Fibroblast of skin of left biceps (primary cell): Measurements from ENCODE around the gene LMAN1L.
A peak's percentile ranks its signal among the peaks of the same experiment; 100 is the strongest.

Experiments
- DNase-seq, 2 experiments: peaks; one replicate each; pipeline ENCODE4 v3.0.0-alpha.2; 2013; ENCODE audit warnings: low read depth in 2 of 2

The LMAN1L gene

DNA sequence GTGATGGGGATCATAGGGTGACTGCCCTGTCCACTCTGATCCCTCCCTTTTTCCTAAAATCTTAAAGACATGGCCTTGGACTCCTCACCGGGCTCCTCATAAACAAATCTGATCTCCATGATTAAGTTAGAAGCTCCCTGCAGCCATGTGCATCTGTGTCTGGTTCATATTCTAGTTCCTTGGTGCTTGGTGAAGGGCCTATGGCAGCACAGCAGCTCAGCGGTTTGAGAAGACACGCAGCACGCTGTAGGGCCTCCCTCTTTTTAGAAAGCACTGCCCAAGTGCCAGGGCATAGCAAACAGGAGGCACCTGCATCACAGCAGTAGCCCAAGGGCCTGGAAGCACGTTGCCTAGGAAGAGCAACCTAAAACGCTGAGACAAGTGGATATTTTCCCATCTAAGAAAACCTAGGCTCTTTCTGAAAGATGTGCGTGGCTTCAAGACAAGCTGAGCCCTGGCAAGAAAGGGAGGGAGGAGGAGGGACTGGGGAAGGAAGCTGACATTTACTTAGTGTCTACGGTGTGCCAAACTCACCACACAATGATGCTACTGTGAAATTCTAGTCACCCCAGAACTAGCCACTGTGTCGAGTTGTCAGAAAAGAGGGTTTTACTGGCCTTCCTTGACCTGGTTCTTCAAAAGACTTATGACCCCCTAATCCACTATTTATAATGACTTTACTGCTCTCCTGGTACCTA lies 45.2 kb downstream of the LMAN1L start:
- DNase-seq: no peak

DNA sequence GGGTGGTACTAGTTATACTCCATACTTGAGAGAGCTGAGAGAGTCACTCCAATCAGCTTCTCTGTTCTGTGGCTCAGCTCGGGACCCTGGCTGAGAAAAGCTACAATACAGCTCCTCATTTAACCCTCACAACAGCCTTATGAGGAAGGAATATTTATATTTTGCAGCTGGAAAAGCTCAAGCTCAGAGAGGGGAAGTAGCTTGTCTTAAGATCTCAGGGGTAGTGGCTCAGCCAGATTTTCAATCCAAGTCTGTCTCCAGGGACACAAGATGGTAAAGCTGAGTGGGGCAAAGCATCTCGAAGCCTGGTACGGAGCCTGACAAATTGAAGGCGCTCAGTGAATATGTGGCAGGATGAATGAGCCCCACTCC lies 45.7 kb downstream of the LMAN1L start:
- DNase-seq: no peak

DNA sequence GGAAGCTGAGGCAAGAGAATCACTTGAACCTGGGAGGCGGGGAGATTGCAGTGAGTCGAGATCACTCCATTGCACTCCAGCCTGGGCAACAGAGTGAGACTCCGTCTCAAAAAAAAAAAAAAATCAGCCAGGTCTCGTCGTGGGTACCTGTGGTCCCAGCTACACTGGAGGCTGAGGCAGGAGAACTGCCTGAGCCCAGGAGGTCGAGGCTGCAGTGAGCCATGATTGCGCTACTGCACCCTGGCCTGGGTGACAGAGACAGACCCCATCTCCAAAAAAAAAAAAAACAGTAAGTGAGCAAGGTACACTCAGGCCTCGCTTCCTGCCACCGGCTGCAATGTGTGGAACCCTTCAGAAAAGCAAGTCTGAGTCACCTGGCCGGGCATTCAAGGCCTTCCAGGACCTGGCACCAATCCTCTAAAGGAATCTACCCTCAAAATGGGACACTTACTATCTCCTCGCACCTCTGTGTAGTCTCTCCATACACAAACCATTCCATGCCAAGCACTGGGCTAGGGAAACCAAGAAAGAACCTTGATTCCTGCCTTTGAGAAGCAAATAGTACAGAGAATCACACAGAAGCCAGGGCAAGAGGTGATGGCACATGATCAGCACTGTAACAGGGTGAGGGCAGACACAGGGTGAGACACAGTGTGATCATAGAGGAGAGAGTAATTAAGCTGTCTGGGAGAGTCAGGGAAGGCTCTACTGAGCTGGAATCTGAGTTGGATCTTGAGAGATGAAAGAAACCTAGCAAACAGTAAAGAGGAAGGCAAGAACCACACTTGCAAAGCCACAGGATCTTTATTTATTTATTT lies 50.8 kb downstream of the LMAN1L start:
- DNase-seq: no peak

DNA sequence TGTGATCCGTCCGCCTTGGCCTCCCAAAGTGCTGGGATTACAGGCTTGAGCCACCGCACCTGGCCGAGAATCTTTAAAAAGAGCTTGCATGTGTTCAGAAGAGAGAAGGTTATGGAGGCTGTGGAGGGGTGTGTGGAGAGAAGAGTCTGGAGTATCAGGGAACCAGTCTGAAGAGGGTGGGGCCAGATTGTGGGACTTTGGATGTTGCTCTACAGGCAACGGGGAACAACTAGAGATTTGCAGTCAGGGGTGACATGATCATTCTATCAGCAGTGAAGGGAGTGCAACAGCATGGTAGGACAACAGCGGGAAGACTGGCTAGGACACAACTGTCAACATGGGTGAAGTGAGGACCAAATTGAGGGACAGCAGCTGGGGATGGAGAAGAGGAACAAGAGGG lies 51.7 kb downstream of the LMAN1L start:
- DNase-seq: no peak

DNA sequence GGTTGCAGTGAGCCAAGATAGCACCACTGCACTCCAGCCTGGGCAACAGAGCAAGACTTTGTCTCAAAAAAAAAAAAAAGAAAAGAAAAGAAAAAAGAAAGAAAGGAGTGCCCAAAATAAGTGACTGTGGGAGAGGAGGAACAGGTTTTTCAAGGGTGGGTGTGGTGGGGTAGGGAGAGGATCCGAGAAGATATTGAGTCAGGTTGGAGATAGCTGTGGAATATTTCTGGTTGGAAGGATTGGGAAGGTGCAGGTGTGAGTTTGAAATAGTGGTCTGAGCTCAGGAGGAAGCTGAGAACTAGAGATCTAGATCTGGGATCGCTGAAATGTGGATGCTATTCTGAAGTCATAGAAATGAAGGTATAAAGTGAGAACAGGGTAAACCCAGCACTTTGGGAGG lies 52.7 kb downstream of the LMAN1L start:
- DNase-seq: no peak

DNA sequence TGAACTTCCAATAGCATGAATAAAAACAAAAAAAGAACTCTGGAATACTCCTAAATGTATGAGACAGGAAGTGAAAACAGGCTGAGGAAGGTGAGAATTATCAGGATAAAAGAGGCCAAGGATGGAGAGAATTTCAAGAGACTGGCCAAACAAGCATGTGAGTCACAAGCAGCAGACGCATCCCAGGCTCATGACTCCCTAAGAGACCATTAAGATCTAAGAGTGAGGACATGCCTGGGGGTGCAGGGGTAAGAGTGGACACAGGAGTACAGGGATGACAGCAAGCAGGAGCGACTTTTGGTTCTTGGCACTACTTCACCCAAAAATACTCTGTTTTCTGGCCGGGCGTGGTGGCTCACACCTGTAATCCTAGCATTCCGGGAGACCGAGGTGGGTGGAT lies 53.5 kb downstream of the LMAN1L start:
- no peak for DNase-seq

DNA sequence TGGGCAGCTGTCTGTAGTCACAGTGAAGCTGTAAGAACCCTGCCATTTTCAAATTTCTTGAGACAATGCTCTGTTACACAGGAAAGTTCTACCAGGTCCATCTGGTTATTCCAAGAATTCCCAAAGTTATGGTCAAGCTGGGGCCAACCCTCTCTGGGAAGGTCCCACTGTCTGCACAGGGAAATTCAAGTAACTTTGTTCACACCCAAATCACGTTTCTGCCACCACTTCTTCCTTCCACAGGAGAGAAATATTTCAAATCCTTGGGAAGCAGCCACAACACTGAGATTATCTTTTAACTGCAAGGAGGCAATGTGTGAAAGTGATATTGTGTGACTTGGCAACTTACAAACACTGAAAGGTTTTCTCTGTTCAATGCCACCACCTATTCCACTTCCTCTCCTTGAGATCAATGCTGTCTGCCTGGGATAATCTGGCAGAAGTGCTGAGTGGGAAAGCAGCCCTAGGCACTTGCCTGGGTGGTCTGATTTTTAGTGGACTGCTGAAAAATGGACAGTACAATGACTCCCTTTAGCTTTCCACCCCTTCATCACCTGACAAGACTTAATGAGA lies 54.9 kb downstream of the LMAN1L start:
- no peak for DNase-seq

DNA sequence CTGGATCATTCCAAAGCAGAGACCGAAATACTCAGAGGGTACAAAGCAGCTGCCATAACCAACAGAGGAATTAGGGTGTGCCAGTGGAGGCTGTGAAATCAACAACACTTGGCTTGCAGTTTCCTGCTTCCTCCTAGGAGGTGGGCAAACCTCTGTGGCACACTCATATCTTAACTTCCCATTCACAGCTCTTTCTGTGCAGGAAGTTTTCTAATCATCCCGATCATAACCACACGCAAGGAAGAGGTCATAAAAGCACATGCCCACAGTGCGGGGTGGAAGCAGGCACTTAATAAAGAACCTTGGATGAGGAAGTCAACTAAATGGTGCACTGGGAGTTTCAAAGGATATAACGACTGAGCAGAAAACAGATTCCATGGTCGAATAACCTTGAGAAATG lies 55.4 kb downstream of the LMAN1L start:
- no peak for DNase-seq

DNA sequence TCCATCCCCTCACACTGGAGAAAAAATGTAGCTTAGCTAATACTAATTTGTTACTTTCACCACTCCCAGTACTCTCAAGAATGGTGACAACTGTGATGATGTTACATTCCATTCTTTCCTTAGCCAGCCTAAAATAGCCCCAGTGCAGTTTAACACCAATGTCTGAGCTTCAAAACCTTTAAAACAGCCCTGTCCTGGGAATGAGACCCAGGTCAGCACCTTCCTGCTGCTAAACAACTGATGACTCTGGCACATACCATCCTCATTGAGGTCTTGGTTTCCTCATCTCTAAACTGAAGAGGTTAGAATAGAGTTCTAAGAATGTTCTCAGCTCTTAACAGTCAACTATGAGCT lies 56.7 kb downstream of the LMAN1L start:
- no peak for DNase-seq

DNA sequence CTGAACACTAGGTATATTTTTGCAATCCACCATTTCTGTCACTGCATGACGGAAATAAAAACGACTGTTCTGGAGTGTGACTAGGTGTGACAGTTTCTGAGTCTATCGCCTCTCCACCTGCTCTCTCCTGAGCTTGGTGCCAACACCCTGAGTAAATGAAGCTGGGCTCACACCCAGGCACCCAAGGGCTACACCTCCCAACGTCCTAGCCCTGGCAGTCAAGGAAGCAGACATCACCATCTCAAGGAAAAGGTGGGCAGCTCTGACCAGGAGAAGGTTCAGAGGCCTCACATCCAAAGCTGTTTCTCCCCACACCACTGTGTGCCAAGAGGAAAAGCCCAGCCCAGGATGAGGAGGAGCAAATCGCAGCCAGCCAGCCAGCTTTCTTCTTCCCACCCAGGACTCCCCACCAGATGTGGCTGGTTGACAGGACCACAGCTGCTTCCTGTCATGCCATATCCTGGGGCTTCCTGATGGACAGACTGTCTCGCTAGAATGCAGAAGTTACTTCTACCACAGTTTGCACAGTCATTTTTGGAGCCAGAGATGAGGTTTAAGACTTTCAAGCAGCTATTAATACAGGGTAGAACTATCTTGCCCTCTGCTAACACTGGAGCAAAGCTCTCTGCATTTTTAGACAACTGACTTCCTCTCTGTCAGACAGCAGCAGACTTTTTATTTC lies 57.2 kb downstream of the LMAN1L start:
- no peak for DNase-seq

DNA sequence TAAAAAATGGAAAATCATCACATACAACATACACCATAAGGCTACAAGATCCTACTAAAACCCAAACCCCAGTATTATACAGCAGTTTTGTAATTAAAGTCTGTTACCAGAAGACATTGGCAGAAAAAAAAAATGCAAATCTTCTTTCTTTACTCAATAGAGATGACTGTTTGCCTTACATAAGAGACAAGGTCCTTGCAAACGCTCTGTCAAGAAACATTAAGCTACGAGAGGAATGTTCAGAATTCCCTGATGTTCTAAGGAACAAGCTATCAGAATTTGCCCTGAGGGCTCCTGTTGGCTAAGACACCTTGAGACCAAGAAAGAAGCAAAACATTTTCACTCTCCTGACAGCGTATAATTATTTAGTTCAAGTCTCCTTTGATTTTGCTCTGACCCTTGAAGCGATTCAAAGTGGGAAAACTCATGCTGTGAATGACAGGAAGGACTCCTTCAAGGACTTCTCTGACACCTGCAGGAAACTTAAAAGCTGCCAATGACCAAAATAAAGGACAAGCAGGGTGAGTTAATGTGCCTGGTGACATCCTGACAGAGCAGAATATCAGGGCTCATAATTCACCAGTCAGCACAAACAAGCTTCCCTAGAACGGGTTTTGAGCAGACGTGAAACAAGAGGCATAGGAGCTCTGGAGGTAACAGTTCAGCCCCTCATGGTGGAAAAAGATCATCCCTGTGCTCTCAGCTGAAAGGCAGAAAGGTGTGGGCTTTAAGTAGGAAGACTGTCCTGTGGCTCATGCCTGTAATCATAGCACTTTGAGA lies 58.0 kb downstream of the LMAN1L start:
- no peak for DNase-seq

DNA sequence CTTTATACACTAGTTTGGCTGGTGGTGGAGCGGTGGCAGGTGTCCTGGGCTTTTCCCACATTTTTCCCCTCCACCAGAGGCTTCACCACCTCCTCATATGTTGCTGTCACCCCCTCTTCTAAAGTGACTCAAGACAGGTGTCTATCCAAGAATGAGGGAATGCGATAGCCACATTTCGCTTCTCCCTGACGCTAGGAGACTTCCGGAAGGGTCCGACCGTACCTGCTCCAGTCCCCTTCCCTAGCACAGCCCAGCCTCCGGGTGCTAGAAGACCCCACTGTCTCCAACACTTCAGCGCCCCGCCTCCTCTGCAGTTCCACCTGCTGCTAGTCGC lies 60.0 kb downstream of the LMAN1L start:
- DNase-seq: no peak

DNA sequence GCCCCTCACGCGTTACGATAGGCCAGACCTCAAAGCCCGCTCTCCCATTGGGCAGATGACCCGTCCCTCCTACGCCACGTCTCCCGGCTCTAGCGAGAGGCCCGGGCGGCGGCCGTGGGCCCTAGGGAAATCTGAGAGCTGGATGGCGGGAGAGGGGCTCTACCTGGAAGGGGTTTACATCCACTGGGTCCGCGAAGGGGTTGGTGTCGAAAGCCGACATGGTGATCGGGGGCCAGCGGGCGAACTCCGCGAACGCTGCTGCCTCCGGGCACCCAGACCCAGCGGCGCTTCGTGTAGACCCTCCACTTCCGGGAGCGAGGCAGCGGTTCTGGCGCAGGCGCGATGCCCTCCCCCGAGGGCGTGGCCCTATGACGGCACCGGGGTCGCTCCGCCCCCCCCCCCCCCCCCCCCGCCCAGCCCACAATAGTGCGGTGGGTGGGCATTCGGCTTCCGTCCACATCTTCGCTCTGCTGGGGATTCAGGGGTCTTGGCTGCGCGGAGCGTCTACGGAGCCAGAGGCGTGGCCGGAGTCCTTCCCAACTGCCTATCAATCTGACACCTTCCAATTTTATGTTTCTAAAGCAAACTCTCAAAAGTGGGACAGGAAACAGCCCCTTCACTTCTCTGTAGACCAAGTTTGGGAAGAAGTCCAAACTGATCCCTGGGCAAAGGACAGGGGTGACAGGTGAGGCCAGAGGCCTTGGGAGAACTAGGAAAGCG lies 60.6 kb downstream of the LMAN1L start, which contains the start of gene SCAMP2:
TSS of gene SCAMP2 (minus strand) at position 330 of the 720 bp plus-strand sequence. CDS start at position 220, 110 bp downstream.
- peak; percentile 81 to 83 for DNase-seq

DNA sequence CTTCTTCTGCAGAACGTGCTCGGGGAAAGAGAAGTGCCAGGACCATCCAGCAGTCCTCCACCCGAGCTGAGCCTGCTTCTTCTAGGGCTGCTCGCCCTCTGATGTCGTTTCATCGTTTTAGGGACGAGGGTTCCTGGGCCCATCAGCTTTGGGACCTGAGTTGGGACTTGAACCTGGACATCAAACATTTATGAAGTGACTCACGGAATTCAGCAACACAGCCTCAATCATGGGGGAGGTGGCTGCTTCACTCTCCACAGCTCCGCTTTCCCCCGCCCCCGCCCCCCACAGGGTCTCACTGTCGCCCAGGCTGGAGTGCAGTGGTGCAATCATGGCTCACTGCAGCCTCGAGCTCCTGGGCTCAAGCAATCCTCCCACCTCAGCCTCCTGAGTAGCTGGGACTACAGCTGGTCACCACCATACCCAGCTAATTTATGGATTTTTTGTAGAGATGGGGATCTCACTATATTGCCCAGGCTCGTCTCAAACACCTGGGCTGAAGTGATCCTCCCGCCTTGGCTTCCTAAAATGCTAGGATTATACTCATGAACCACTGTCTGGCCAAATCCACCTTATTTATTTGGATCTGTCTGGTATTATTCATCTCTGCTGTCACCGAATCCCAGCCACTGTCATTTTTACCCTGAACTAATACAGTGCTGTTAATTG lies 61.3 kb downstream of the LMAN1L start:
- DNase-seq: no peak
